Measurements from ENCODE around the gene ZBTB24. TPM values are rescaled to one million over a fixed set of nuclear protein-coding genes. Genes with fewer than 3 reads are reported as not detected.

Gene ZBTB24
- total and polyA plus RNA-seq, 2 donors (not counting 3 experiments of a cell fraction or from before 2014, with no cell fraction given), result 1.9 to 6.2 TPM

- no peak overlapping the region for H3K4me2 ChIP-seq (ENCODE audit: insufficient read depth, low read length)
- H3K79me2 ChIP-seq (ENCODE audit: control insufficient read depth, insufficient read depth, low read length), result no peaks in the 10 kb centered on the region
- H3K9ac ChIP-seq (replicated peaks; ENCODE audit: extremely low read depth, insufficient read depth, low read length), result no peak overlapping the region
- no peak overlapping the region for H2AFZ ChIP-seq (ENCODE audit: low read depth, low read length)
- ChIA-PET CTCF (interaction anchor here (1.0 kb wide), 1 partner anchor 32 kb away, joined by 3 read pairs; no protein-coding TSS in a partner anchor), POLR2A (no interaction called here)
- H3K9me3 ChIP-seq (replicated peaks; ENCODE audit: control insufficient read depth, insufficient read depth, low read length), result no peaks in the 10 kb centered on the region
- no peak overlapping the region for H3K4me3 ChIP-seq (replicated peaks in 1 of 3; ENCODE audit: insufficient read depth in 1 of 3, low read depth in 1 of 3, low read length in 3 of 3)
- H3K9me1 ChIP-seq (replicated peaks; ENCODE audit: control insufficient read depth, extremely low read depth, insufficient read depth, low read length), result no peaks in the 10 kb centered on the region
- DNase-seq (ENCODE audit: low read depth, low spot score), result no peak
- FAIRE-seq, result no peak
- no peaks in the 10 kb centered on the region for H3K36me3 ChIP-seq (ENCODE audit: control insufficient read depth in 2 of 2, extremely low read depth in 1 of 2, insufficient read depth in 2 of 2, low read length in 2 of 2)
- intact Hi-C loops (cut with micrococcal nuclease), result no loop called here
- TF ChIP-seq FOS (IDR thresholded peaks at IDR 0.05; ENCODE audit: borderline replicate concordance, insufficient read depth, low read length) (no peak), MAX (IDR thresholded peaks at IDR 0.05; ENCODE audit: insufficient read depth, insufficient read length) (no peak), POLR2AphosphoS5 (IDR thresholded peaks at IDR 0.05; ENCODE audit: insufficient read depth, low read depth, low read length) (no peak), MYC (IDR thresholded peaks at IDR 0.05; ENCODE audit: low read depth, low read length) (no peak), EZH2 (IDR thresholded peaks at IDR 0.05; ENCODE audit: borderline replicate concordance, low read depth, low read length, severe bottlenecking) (no peak)
- no peak overlapping the region for H3K27ac ChIP-seq (ENCODE audit: insufficient read depth, low read depth, low read length)
- peaks cover 0 to 3% of the 10 kb centered on the region in 2 experiments for H3K27me3 ChIP-seq (ENCODE audit: control insufficient read depth in 2 of 2, insufficient read depth in 2 of 2, low read length in 2 of 2)
- no TSS peak for BruUV-seq (replicated peaks)
- H3K4me1 ChIP-seq (ENCODE audit: control insufficient read depth, extremely low read depth, insufficient read depth, low read length), result peaks cover 6% of the 10 kb centered on the region
- dilution Hi-C loops (cut with MboI; ENCODE audit: extremely low pct_ligation_motif_present, low sequenced_read_pairs), result no loop called here
- H4K20me1 ChIP-seq (replicated peaks; ENCODE audit: control insufficient read depth, extremely low read depth, insufficient read depth, low read length), result no peaks in the 10 kb centered on the region
Measured at GRCh38 chr6:109429496-109429895, 53.5 kb downstream of the ZBTB24 start.

GRCh38 chr6:109428889-109429477, 54.0 kb downstream of the ZBTB24 start:
- Histone ChIP-seq H3K4me2 (ENCODE audit: insufficient read depth, low read length) (peak overlapping the region; percentile 20), H3K9ac (replicated peaks; ENCODE audit: extremely low read depth, insufficient read depth, low read length) (no peak overlapping the region), H3K9me3 (replicated peaks; ENCODE audit: control insufficient read depth, insufficient read depth, low read length) (no peaks in the 10 kb centered on the region), H3K27me3 (ENCODE audit: control insufficient read depth in 2 of 2, insufficient read depth in 2 of 2, low read length in 2 of 2) (peaks cover 0 to 3% of the 10 kb centered on the region in 2 experiments), H2AFZ (ENCODE audit: low read depth, low read length) (peak overlapping the region; percentile 1), H3K9me1 (replicated peaks; ENCODE audit: control insufficient read depth, extremely low read depth, insufficient read depth, low read length) (no peaks in the 10 kb centered on the region), H3K79me2 (ENCODE audit: control insufficient read depth, insufficient read depth, low read length) (no peaks in the 10 kb centered on the region), H3K27ac (ENCODE audit: insufficient read depth, low read depth, low read length) (no peak overlapping the region), H4K20me1 (replicated peaks; ENCODE audit: control insufficient read depth, extremely low read depth, insufficient read depth, low read length) (no peaks in the 10 kb centered on the region), H3K36me3 (ENCODE audit: control insufficient read depth in 2 of 2, extremely low read depth in 1 of 2, insufficient read depth in 2 of 2, low read length in 2 of 2) (no peaks in the 10 kb centered on the region), H3K4me1 (ENCODE audit: control insufficient read depth, extremely low read depth, insufficient read depth, low read length) (peaks cover 6% of the 10 kb centered on the region), H3K4me3 (replicated peaks in 1 of 3; ENCODE audit: insufficient read depth in 1 of 3, low read depth in 1 of 3, low read length in 3 of 3) (no peak overlapping the region)
- peak; percentile 83 for FAIRE-seq
- dilution Hi-C loops (cut with MboI; ENCODE audit: extremely low pct_ligation_motif_present, low sequenced_read_pairs), result no loop called here
- CTCF ChIA-PET, result interaction anchor here (1.0 kb wide), 1 partner anchor 32 kb away, joined by 3 read pairs; no protein-coding TSS in a partner anchor
- DNase-seq (ENCODE audit: low read depth, low spot score), result peak; percentile 80
- POLR2A ChIA-PET, result interaction anchor here (0.7 kb wide), 1 partner anchor 12 kb away, joined by 5 read pairs; no protein-coding TSS in a partner anchor
- TF ChIP-seq POLR2AphosphoS5 (IDR thresholded peaks at IDR 0.05; ENCODE audit: insufficient read depth, low read depth, low read length) (no peak), MYC (IDR thresholded peaks at IDR 0.05; ENCODE audit: low read depth, low read length) (no peak), EZH2 (IDR thresholded peaks at IDR 0.05; ENCODE audit: borderline replicate concordance, low read depth, low read length, severe bottlenecking) (no peak), JUN (IDR thresholded peaks at IDR 0.05; ENCODE audit: borderline replicate concordance, insufficient read depth, insufficient read length, low read depth) (peak; percentile 79), CTCF (IDR thresholded peaks at IDR 0.05; ENCODE audit: extremely low read depth in 1 of 2, insufficient read depth in 1 of 2, low read depth in 1 of 2, low read length in 2 of 2) (no peak)
- intact Hi-C loops (cut with micrococcal nuclease), result no loop called here
- BruUV-seq (replicated peaks), result no TSS peak

Data from endothelial cell of umbilical vein (primary cell).